GM23248 (cell line): ENCODE measurements around the gene DAB2IP. TPM values are rescaled to one million over a fixed set of nuclear protein-coding genes. Genes with fewer than 3 reads are reported as not detected.

Experiments used
- DNase-seq: peaks from one replicate; pipeline ENCODE4 v3.0.0-alpha.2; 2015
- H2AFZ ChIP-seq: fragments of 200-600 bp; sonication (generic); 2 replicates; pipeline ENCODE4 v1.6.1; 2016; ENCODE audit warnings: antibody characterized with exemption
- H3F3A ChIP-seq: fragments of 200-600 bp; sonication (generic); 2 replicates; pipeline ENCODE4 v1.6.1; 2016; ENCODE audit warnings: mild to moderate bottlenecking, antibody characterized with exemption, mixed run types; ENCODE audit not compliant: insufficient read depth
- H3K27ac ChIP-seq: fragments of 200-600 bp; sonication (generic); 2 replicates; pipeline ENCODE4 v1.5.1; 2016; ENCODE audit warnings: mild to moderate bottlenecking
- H3K27me3 ChIP-seq: fragments of 200-600 bp; sonication (generic); replicated peaks from 2 replicates; pipeline ENCODE4 v1.6.1; 2016; ENCODE audit warnings: mild to moderate bottlenecking; ENCODE audit not compliant: insufficient read depth
- H3K36me3 ChIP-seq: fragments of 200-600 bp; sonication (generic); 2 replicates; pipeline ENCODE4 v1.6.1; 2016; ENCODE audit warnings: low read depth, mild to moderate bottlenecking
- H3K4me1 ChIP-seq: fragments of 200-600 bp; sonication (generic); 2 replicates; pipeline ENCODE4 v1.6.1; 2016; ENCODE audit warnings: mild to moderate bottlenecking; ENCODE audit not compliant: insufficient read depth
- H3K4me2 ChIP-seq: fragments of 200-600 bp; sonication (generic); one replicate; pipeline ENCODE4 v1.6.1; 2016; ENCODE audit warnings: mild to moderate bottlenecking; ENCODE audit not compliant: unreplicated experiment
- H3K4me3 ChIP-seq: fragments of 200-600 bp; sonication (generic); 2 replicates; pipeline ENCODE4 v1.5.1; 2016; ENCODE audit warnings: mild to moderate bottlenecking
- H3K79me2 ChIP-seq: fragments of 200-600 bp; sonication (generic); 2 replicates; pipeline ENCODE4 v1.6.1; 2016; ENCODE audit warnings: mild to moderate bottlenecking; ENCODE audit not compliant: insufficient read depth
- H3K9ac ChIP-seq: fragments of 200-600 bp; sonication (generic); 2 replicates; pipeline ENCODE4 v1.6.1; 2016; ENCODE audit warnings: mild to moderate bottlenecking
- H3K9me2 ChIP-seq: fragments of 200-600 bp; sonication (generic); 2 replicates; pipeline ENCODE4 v1.6.1; 2016; ENCODE audit warnings: mixed run types, mild to moderate bottlenecking, moderate library complexity; ENCODE audit not compliant: insufficient read depth
- H3K9me3 ChIP-seq: fragments of 200-600 bp; sonication (generic); one replicate; pipeline ENCODE4 v1.6.1; 2017; ENCODE audit warnings: low read depth
- H4K20me1 ChIP-seq: fragments of 200-600 bp; sonication (generic); 2 replicates; pipeline ENCODE4 v1.6.0; 2016; ENCODE audit not compliant: insufficient read depth
- EZH2 ChIP-seq: fragments of 200-600 bp; sonication (generic); IDR thresholded peaks from 2 replicates; pipeline ENCODE4 v1.6.1; 2018; ENCODE audit warnings: antibody characterized with exemption, mild to moderate bottlenecking; ENCODE audit not compliant: insufficient read depth, poor library complexity, severe bottlenecking
- EZH2phosphoT487 ChIP-seq: fragments of 200-600 bp; sonication (generic); IDR thresholded peaks from 2 replicates; pipeline ENCODE4 v1.6.1; 2018; ENCODE audit warnings: antibody characterized with exemption, moderate library complexity, mild to moderate bottlenecking, low read depth; ENCODE audit not compliant: insufficient read depth
- WGBS, 2 experiments: methylation state at CpG; one replicate each; pipeline ENCODE4 v1.1.6; 2015 to 2017; ENCODE audit warnings: low lambda C conversion rate in 2 of 2, low coverage in 1 of 2; ENCODE audit errors: missing lambda C conversion rate in 2 of 2; 5-methylcytosine and 5-hydroxymethylcytosine counted together
- in situ Hi-C: fragments of 300-500 bp; cut with MboI; formaldehyde crosslinking; loops from 2 replicates; pipeline ENCODE4 v1.15.0; 2020
- polyA plus RNA-seq: library from polyadenylated mRNA; unstranded; fragments of >200 nt; fragmentation: Nextera tagmentation; extraction: Ambion mirVana; gene quantifications from 2 replicates; pipeline ENCODE4 v1.2.1, GENCODE V29; 2016
- total RNA-seq: library from RNA; depleted of rRNA; stranded (reverse); fragments of >200 nt; shearing (Covaris generic); gene quantifications from 2 replicates; pipeline ENCODE4 v1.2.3, GENCODE V29; 2014

The DAB2IP gene
- total and polyA plus RNA-seq, 2 experiments from 2014 or later = 2.6 to 19.7 TPM

- no peak overlapping the region for H3K4me3 ChIP-seq
- DNase-seq = no peak
- H3F3A ChIP-seq = no peaks in the 10 kb centered on the region
- no peaks in the 10 kb centered on the region for H3K9me3 ChIP-seq
- no peaks in the 10 kb centered on the region for H3K9me2 ChIP-seq
- H3K79me2 ChIP-seq = peaks cover 47% of the 10 kb centered on the region
- no peak overlapping the region for H3K27ac ChIP-seq
- no peak overlapping the region for H3K9ac ChIP-seq
- H3K27me3 ChIP-seq = no peaks in the 10 kb centered on the region
- no peak overlapping the region for H2AFZ ChIP-seq
- peaks cover 12% of the 10 kb centered on the region for H3K4me1 ChIP-seq
- H3K4me2 ChIP-seq = no peak overlapping the region
- no peaks in the 10 kb centered on the region for H3K36me3 ChIP-seq
- TF ChIP-seq EZH2phosphoT487 (no peak), EZH2 (no peak)
- 98% methylated on average over 5 of the region's 5 CpGs for WGBS, 2 experiments
- no peaks in the 10 kb centered on the region for H4K20me1 ChIP-seq
- in situ Hi-C loops = no loop called here
Observed at GRCh38 chr9:121714873-121715272, 63.4 kb downstream of the DAB2IP start.

- H3K79me2 ChIP-seq = peaks cover 27% of the 10 kb centered on the region
- no peaks in the 10 kb centered on the region for H3K27me3 ChIP-seq
- H2AFZ ChIP-seq = peak overlapping the region; percentile 38; the same call in 1 of the 2 replicates
- no peaks in the 10 kb centered on the region for H3K9me2 ChIP-seq
- no peak overlapping the region for H3K27ac ChIP-seq
- H3K9me3 ChIP-seq = no peaks in the 10 kb centered on the region
- no peak overlapping the region for H3K4me3 ChIP-seq
- H3K4me1 ChIP-seq = peaks cover 22% of the 10 kb centered on the region
- in situ Hi-C loops = no loop called here
- no peaks in the 10 kb centered on the region for H4K20me1 ChIP-seq
- TF ChIP-seq EZH2 (no peak), EZH2phosphoT487 (no peak)
- no peaks in the 10 kb centered on the region for H3F3A ChIP-seq
- H3K4me2 ChIP-seq = peak overlapping the region; percentile 43
- peak; percentile 21 for DNase-seq
- H3K9ac ChIP-seq = peak overlapping the region; percentile 31; the same call in 1 of the 2 replicates
- no peaks in the 10 kb centered on the region for H3K36me3 ChIP-seq
- WGBS, 2 experiments = 51 to 56% methylated on average over 19 of the region's 19 CpGs
Observed at GRCh38 chr9:121717141-121717991, 65.9 kb downstream of the DAB2IP start.

GRCh38 chr9:121718084-121718483 is 66.7 kb downstream of the DAB2IP start:
- Histone ChIP-seq H3K4me1 (peaks cover 22% of the 10 kb centered on the region), H3K27ac (no peak overlapping the region), H3K79me2 (peaks cover 20% of the 10 kb centered on the region)

GRCh38 chr9:121718501-121718900 is 67.1 kb downstream of the DAB2IP start:
- WGBS, 2 experiments = 86 to 92% methylated on average over 6 of the region's 6 CpGs
- no peak for TF ChIP-seq EZH2phosphoT487
- no peak for TF ChIP-seq EZH2
- peak overlapping the region; percentile 43 for H3K4me2 ChIP-seq
- no peaks in the 10 kb centered on the region for H3K9me3 ChIP-seq
- H4K20me1 ChIP-seq = no peaks in the 10 kb centered on the region
- H3K4me3 ChIP-seq = no peak overlapping the region
- in situ Hi-C loops = no loop called here
- peak; percentile 15 for DNase-seq
- no peaks in the 10 kb centered on the region for H3K9me2 ChIP-seq
- no peaks in the 10 kb centered on the region for H3K27me3 ChIP-seq
- H3K4me1 ChIP-seq = peaks cover 22% of the 10 kb centered on the region
- no peaks in the 10 kb centered on the region for H3F3A ChIP-seq
- H3K27ac ChIP-seq = no peak overlapping the region
- no peaks in the 10 kb centered on the region for H3K36me3 ChIP-seq
- peaks cover 20% of the 10 kb centered on the region for H3K79me2 ChIP-seq
- H2AFZ ChIP-seq = no peak overlapping the region
- H3K9ac ChIP-seq = no peak overlapping the region

More at GRCh38 chr9:121718084-121718483, 66.7 kb downstream of the DAB2IP start:
- Histone ChIP-seq H3K27me3 (no peaks in the 10 kb centered on the region), H3K9ac (peak overlapping the region; percentile 31; the same call in 1 of the 2 replicates), H3K4me2 (peak overlapping the region; percentile 43), H3K36me3 (no peaks in the 10 kb centered on the region), H3K9me2 (no peaks in the 10 kb centered on the region), H2AFZ (peak overlapping the region; percentile 38; the same call in 1 of the 2 replicates), H3K9me3 (no peaks in the 10 kb centered on the region), H3K4me3 (no peak overlapping the region), H4K20me1 (no peaks in the 10 kb centered on the region), H3F3A (no peaks in the 10 kb centered on the region)
- in situ Hi-C loops = no loop called here
- 10 to 12% methylated on average over 16 of the region's 16 CpGs for WGBS, 2 experiments
- peak; percentile 86 for DNase-seq
- TF ChIP-seq EZH2phosphoT487 = no peak
- no peak for TF ChIP-seq EZH2
